Endothelial cell of umbilical vein (primary cell): Measurements from ENCODE around the gene EIF4A3. TPM values are rescaled to one million over a fixed set of nuclear protein-coding genes. Genes with fewer than 3 reads are reported as not detected.

Source experiments
- BruUV-seq: library from RNA; stranded (reverse); fragments of 400-500 nt; replicated peaks from 2 replicates; lab custom pipeline; 2021; lab: Mats Ljungman, UMichigan
- CTCF ChIA-PET: fragments of 300-600, 350-600 bp; sonication (Branson Sonifier 250); formaldehyde crosslinking; loops from one replicate; lab custom pipeline; 2021; ENCODE audit warnings: antibody characterized with exemption, inconsistent platforms; lab: Charles Lee
- POLR2A ChIA-PET: fragments of 300-600, 350-600 bp; sonication (Branson Sonifier 250); formaldehyde crosslinking; loops from one replicate; lab custom pipeline; 2021; ENCODE audit warnings: antibody characterized with exemption, inconsistent platforms; lab: Charles Lee
- DNase-seq: peaks from one replicate; pipeline ENCODE4 v3.0.0-alpha.2; 2011; ENCODE audit warnings: low read depth, low spot score
- FAIRE-seq: peaks from 2 replicates; lab custom pipeline; 2011; peaks lifted over from hg19 to GRCh38; lab: Jason Lieb, UNC
- H2AFZ ChIP-seq: 2 replicates; pipeline ENCODE4 v1.6.0; 2012; ENCODE audit warnings: low read depth, low read length, control low read depth, inconsistent platforms
- H3K27ac ChIP-seq: 2 replicates; pipeline ENCODE4 v1.5.1; 2011; ENCODE audit warnings: low read depth, mild to moderate bottlenecking, control low read depth, low read length, moderate library complexity; ENCODE audit not compliant: insufficient read depth
- H3K27me3 ChIP-seq, 2 experiments: 2 replicates each; pipeline versions ENCODE4 v1.6.0 to v1.6.1; 2011; ENCODE audit warnings: low read length in 2 of 2, mixed read lengths in 1 of 2; ENCODE audit not compliant: control insufficient read depth in 2 of 2, insufficient read depth in 2 of 2
- H3K36me3 ChIP-seq, 2 experiments: 2 replicates in 1 of 2; 3 replicates in 1 of 2; pipeline ENCODE4 v1.5.1; 2011; ENCODE audit warnings: low read length in 2 of 2, mild to moderate bottlenecking in 1 of 2, moderate library complexity in 1 of 2; ENCODE audit not compliant: control insufficient read depth in 2 of 2, insufficient read depth in 2 of 2; ENCODE audit errors: extremely low read depth in 1 of 2
- H3K4me1 ChIP-seq: 3 replicates; pipeline ENCODE4 v1.5.1; 2011; ENCODE audit warnings: mild to moderate bottlenecking, low read length; ENCODE audit not compliant: control insufficient read depth, insufficient read depth; ENCODE audit errors: extremely low read depth
- H3K4me2 ChIP-seq: 2 replicates; pipeline ENCODE4 v1.6.1; 2011; ENCODE audit warnings: low read length, control low read depth, mixed read lengths; ENCODE audit not compliant: insufficient read depth
- H3K4me3 ChIP-seq, 3 experiments: fragments of 200-600 bp in 1 of 3; sonication (generic), shearing (Covaris generic) in 1 of 3; replicated peaks in 1 of 3; 2 replicates each; pipeline ENCODE4 v1.5.1; 2011 to 2016; ENCODE audit warnings: control low read depth in 3 of 3, low read length in 3 of 3, mild to moderate bottlenecking in 2 of 3, inconsistent platforms in 1 of 3, low read depth in 1 of 3, moderate library complexity in 1 of 3; ENCODE audit not compliant: insufficient read depth in 1 of 3
- H3K79me2 ChIP-seq: 2 replicates; pipeline ENCODE4 v1.6.0; 2012; ENCODE audit warnings: low read length, inconsistent platforms; ENCODE audit not compliant: control insufficient read depth, insufficient read depth
- H3K9ac ChIP-seq: replicated peaks from 2 replicates; pipeline ENCODE3; 2011; ENCODE audit warnings: low read length, control low read depth; ENCODE audit not compliant: insufficient read depth; ENCODE audit errors: extremely low read depth
- H3K9me1 ChIP-seq: replicated peaks from 3 replicates; pipeline ENCODE4 v1.6.0; 2011; ENCODE audit warnings: mild to moderate bottlenecking, low read length; ENCODE audit not compliant: control insufficient read depth, insufficient read depth; ENCODE audit errors: extremely low read depth
- H3K9me3 ChIP-seq: replicated peaks from 2 replicates; pipeline ENCODE4 v1.5.1; 2012; ENCODE audit warnings: low read length, inconsistent platforms; ENCODE audit not compliant: control insufficient read depth, insufficient read depth
- H4K20me1 ChIP-seq: replicated peaks from 2 replicates; pipeline ENCODE3; 2011; ENCODE audit warnings: mild to moderate bottlenecking, low read length; ENCODE audit not compliant: control insufficient read depth, insufficient read depth; ENCODE audit errors: extremely low read depth
- FOS ChIP-seq: IDR thresholded peaks from 2 replicates; pipeline ENCODE4 v1.6.1; 2011; ENCODE audit warnings: mild to moderate bottlenecking, low read length, moderate library complexity, borderline replicate concordance; ENCODE audit not compliant: insufficient read depth
- GATA2 ChIP-seq: IDR thresholded peaks from 2 replicates; pipeline ENCODE4 v1.7.0; 2011; ENCODE audit warnings: low read depth, mild to moderate bottlenecking, moderate library complexity, mixed read lengths, low read length; ENCODE audit not compliant: insufficient read length, insufficient read depth
- JUN ChIP-seq: IDR thresholded peaks from 2 replicates; pipeline ENCODE4 v1.6.1; 2011; ENCODE audit warnings: borderline replicate concordance, low read depth; ENCODE audit not compliant: insufficient read length, insufficient read depth
- MYC ChIP-seq: IDR thresholded peaks from one replicate; pipeline ENCODE4 v1.6.1; 2011; ENCODE audit warnings: mild to moderate bottlenecking, low read depth, low read length
- POLR2A ChIP-seq: IDR thresholded peaks from 2 replicates; pipeline ENCODE4 v1.6.1; 2012; ENCODE audit warnings: low read depth, mild to moderate bottlenecking, control low read depth, low read length
- POLR2AphosphoS5 ChIP-seq: IDR thresholded peaks from 2 replicates; pipeline ENCODE4 v1.6.1; 2012; ENCODE audit warnings: low read depth, mild to moderate bottlenecking, control low read depth, low read length, moderate library complexity; ENCODE audit not compliant: insufficient read depth
- dilution Hi-C: fragments of 300-500 bp; cut with MboI; formaldehyde crosslinking; loops from one replicate; pipeline ENCODE4 v1.15.0; 2019; ENCODE audit warnings: low sequenced_read_pairs; ENCODE audit not compliant: extremely low pct_ligation_motif_present
- intact Hi-C: fragments of 100-400 bp; cut with micrococcal nuclease; formaldehyde crosslinking; loops from one replicate; pipeline ENCODE4 v1.10.0; 2022
- polyA plus RNA-seq, 4 experiments: library from polyadenylated mRNA; depleted of rRNA in 3 of 4; stranded (reverse) in 3 of 4; unstranded in 1 of 4; fragments of >200 nt; gene quantifications; 2 replicates each; pipeline versions ENCODE4 v1.2.1 to v1.2.3, GENCODE V29; 2011 to 2012; ENCODE audit warnings: missing spikeins in 1 of 4
- total RNA-seq: library from RNA; stranded (reverse); gene quantifications from 2 replicates; pipeline ENCODE4 v1.2.3, GENCODE V29; 2021

Gene EIF4A3
- total and polyA plus RNA-seq, 2 donors (not counting 3 experiments of a cell fraction or from before 2014, with no cell fraction given), result 90.4 to 94.5 TPM

GRCh38 chr17:80118601-80119270 is 28.2 kb downstream of the EIF4A3 start:
- no peak overlapping the region for H2AFZ ChIP-seq
- CTCF ChIA-PET, result interaction anchor here (2.8 kb wide), 1 partner anchor 17 kb away, joined by 8 read pairs; the partner anchor contains the start of gene GAA
- no peak overlapping the region for H3K4me3 ChIP-seq
- H3K4me2 ChIP-seq, result no peak overlapping the region
- H3K9me3 ChIP-seq, result no peaks in the 10 kb centered on the region
- no peaks in the 10 kb centered on the region for H4K20me1 ChIP-seq
- no peaks in the 10 kb centered on the region for H3K4me1 ChIP-seq
- intact Hi-C loops (no loop called here), dilution Hi-C loops (no loop called here)
- H3K9me1 ChIP-seq, result no peaks in the 10 kb centered on the region
- no peak overlapping the region for H3K27ac ChIP-seq
- no peak overlapping the region for H3K9ac ChIP-seq
- BruUV-seq, result no TSS peak
- no peaks in the 10 kb centered on the region for H3K79me2 ChIP-seq
- TF ChIP-seq MYC (no peak), GATA2 (no peak)
- no peaks in the 10 kb centered on the region for H3K36me3 ChIP-seq
- FAIRE-seq (no peak), DNase-seq (no peak)
- no peaks in the 10 kb centered on the region for H3K27me3 ChIP-seq
- POLR2A ChIA-PET, result no interaction called here

- Histone ChIP-seq H2AFZ (no peak overlapping the region), H3K9me3 (no peaks in the 10 kb centered on the region), H3K27me3 (no peaks in the 10 kb centered on the region), H3K9ac (no peak overlapping the region), H3K79me2 (no peaks in the 10 kb centered on the region), H3K4me2 (no peak overlapping the region), H3K4me3 (no peak overlapping the region), H3K4me1 (no peaks in the 10 kb centered on the region), H3K27ac (no peak overlapping the region), H3K9me1 (no peaks in the 10 kb centered on the region), H3K36me3 (no peaks in the 10 kb centered on the region), H4K20me1 (no peaks in the 10 kb centered on the region)
- DNase-seq (no peak), FAIRE-seq (no peak)
- CTCF ChIA-PET, result interaction anchor here (0.6 to 2.8 kb wide), 2 partner anchors 10 to 16 kb away, joined by 3 to 8 read pairs; partner anchors contain the start of gene GAA
- POLR2A ChIA-PET, result no interaction called here
- dilution Hi-C loops, result no loop called here
- BruUV-seq, result no TSS peak
- TF ChIP-seq JUN (no peak), POLR2A (no peak), GATA2 (no peak), POLR2AphosphoS5 (no peak), FOS (no peak), MYC (no peak)
- intact Hi-C loops, result no loop called here
Measured at GRCh38 chr17:80117491-80118401, 29.2 kb downstream of the EIF4A3 start.
